ENCODE measurements around the gene SHLD1.
"Not testable (repeated sequence)": the region's sequence is repeated elsewhere in the genome, so short reads cannot be mapped to it uniquely, and the experiment has no call there.

Gene SHLD1

GRCh38 chr20:5749952-5750779 is at the start of gene SHLD1:
TSS of gene SHLD1 (plus strand) at chr20:5750401. CDS start at chr20:5772866, 22,465 bp downstream.
- in situ Hi-C loops (cut with HindIII; ENCODE audit: low sequenced_read_pairs): loop anchor here (5.0 kb wide), 1 partner anchor 88 kb away; no protein-coding TSS in a partner anchor

- in situ Hi-C loops (cut with HindIII; ENCODE audit: low sequenced_read_pairs): not testable (repeated sequence)
Measured at GRCh38 chr20:5702339-5702738, 47.9 kb upstream of the SHLD1 start.

- in situ Hi-C loops (cut with HindIII; ENCODE audit: low sequenced_read_pairs): no loop called here
Measured at GRCh38 chr20:5703681-5704101, 46.5 kb upstream of the SHLD1 start.

- in situ Hi-C loops (cut with HindIII; ENCODE audit: low sequenced_read_pairs): no loop called here
Measured at GRCh38 chr20:5705827-5706226, 44.4 kb upstream of the SHLD1 start.

- in situ Hi-C loops (cut with HindIII; ENCODE audit: low sequenced_read_pairs): no loop called here
Measured at GRCh38 chr20:5706797-5707196, 43.4 kb upstream of the SHLD1 start.

GRCh38 chr20:5710551-5710950 is 39.6 kb upstream of the SHLD1 start:
- in situ Hi-C loops (cut with HindIII; ENCODE audit: low sequenced_read_pairs): loop anchor here (5.0 kb wide), 2 partner anchors 43 to 62 kb away; no protein-coding TSS in a partner anchor

- in situ Hi-C loops (cut with HindIII; ENCODE audit: low sequenced_read_pairs): loop anchor here (5.0 kb wide), 2 partner anchors 47 to 58 kb away; no protein-coding TSS in a partner anchor
Measured at GRCh38 chr20:5714261-5715041, 35.8 kb upstream of the SHLD1 start.

- in situ Hi-C loops (cut with HindIII; ENCODE audit: low sequenced_read_pairs): no loop called here
Measured at GRCh38 chr20:5715071-5715841, 34.9 kb upstream of the SHLD1 start.

- in situ Hi-C loops (cut with HindIII; ENCODE audit: low sequenced_read_pairs): no loop called here
Measured at GRCh38 chr20:5716953-5717352, 33.2 kb upstream of the SHLD1 start.

GRCh38 chr20:5718896-5719595 is 31.2 kb upstream of the SHLD1 start:
- in situ Hi-C loops (cut with HindIII; ENCODE audit: low sequenced_read_pairs): no loop called here

GRCh38 chr20:5719861-5720403 is 30.3 kb upstream of the SHLD1 start:
- in situ Hi-C loops (cut with HindIII; ENCODE audit: low sequenced_read_pairs): loop anchor here (10.0 kb wide), 1 partner anchor 75 kb away; no protein-coding TSS in a partner anchor

- in situ Hi-C loops (cut with HindIII; ENCODE audit: low sequenced_read_pairs): loop anchor here (10.0 kb wide), 1 partner anchor 76 kb away; no protein-coding TSS in a partner anchor
Measured at GRCh38 chr20:5720696-5721095, 29.5 kb upstream of the SHLD1 start.

GRCh38 chr20:5721356-5721755 is 28.8 kb upstream of the SHLD1 start:
- in situ Hi-C loops (cut with HindIII; ENCODE audit: low sequenced_read_pairs): loop anchor here (10.0 kb wide), 1 partner anchor 77 kb away; no protein-coding TSS in a partner anchor

GRCh38 chr20:5722927-5723326 is 27.3 kb upstream of the SHLD1 start:
- in situ Hi-C loops (cut with HindIII; ENCODE audit: low sequenced_read_pairs): loop anchor here (10.0 kb wide), 1 partner anchor 78 kb away; no protein-coding TSS in a partner anchor

- in situ Hi-C loops (cut with HindIII; ENCODE audit: low sequenced_read_pairs): loop anchor here (10.0 kb wide), 1 partner anchor 80 kb away; no protein-coding TSS in a partner anchor
Measured at GRCh38 chr20:5725183-5725463, 25.1 kb upstream of the SHLD1 start.

- in situ Hi-C loops (cut with HindIII; ENCODE audit: low sequenced_read_pairs): loop anchor here (10.0 kb wide), 1 partner anchor 82 kb away; no protein-coding TSS in a partner anchor
Measured at GRCh38 chr20:5727018-5727515, 23.1 kb upstream of the SHLD1 start.

GRCh38 chr20:5729348-5729747 is 20.9 kb upstream of the SHLD1 start:
- in situ Hi-C loops (cut with HindIII; ENCODE audit: low sequenced_read_pairs): loop anchor here (10.0 kb wide), 1 partner anchor 85 kb away; no protein-coding TSS in a partner anchor

GRCh38 chr20:5730131-5730530 is 20.1 kb upstream of the SHLD1 start:
- in situ Hi-C loops (cut with HindIII; ENCODE audit: low sequenced_read_pairs): no loop called here

- in situ Hi-C loops (cut with HindIII; ENCODE audit: low sequenced_read_pairs): no loop called here
Measured at GRCh38 chr20:5731753-5732366, 18.3 kb upstream of the SHLD1 start.

Data from endothelial cell of hepatic sinusoid (primary cell).